ENCODE data around the gene CEBPB.

Gene CEBPB

GRCh38 chr20:50238081-50238800 is 47.6 kb downstream of the CEBPB start:
- H3K4me1 ChIP-seq (ENCODE audit: control insufficient read depth, insufficient read depth, low read length, poor library complexity, severe bottlenecking) = no peaks in the 10 kb centered on the region
- no peaks in the 10 kb centered on the region for H3K36me3 ChIP-seq (ENCODE audit: control insufficient read depth, insufficient read depth, low read length)
- no peak for DNase-seq
- no peak overlapping the region for H3K27ac ChIP-seq (ENCODE audit: insufficient read depth, low read length, poor library complexity, severe bottlenecking)
- H3K27me3 ChIP-seq (replicated peaks; ENCODE audit: control insufficient read depth, insufficient read depth, low read length, poor library complexity, severe bottlenecking) = no peaks in the 10 kb centered on the region
- no peak overlapping the region for H3K4me3 ChIP-seq (ENCODE audit: insufficient read depth, low read depth, low read length, poor library complexity, severe bottlenecking)
- no peaks in the 10 kb centered on the region for H3K9me3 ChIP-seq (ENCODE audit: control insufficient read depth, low read length)

- no peak overlapping the region for H3K27ac ChIP-seq (ENCODE audit: insufficient read depth, low read length, poor library complexity, severe bottlenecking)
- no peaks in the 10 kb centered on the region for H3K9me3 ChIP-seq (ENCODE audit: control insufficient read depth, low read length)
- H3K4me3 ChIP-seq (ENCODE audit: insufficient read depth, low read depth, low read length, poor library complexity, severe bottlenecking) = no peak overlapping the region
- no peaks in the 10 kb centered on the region for H3K4me1 ChIP-seq (ENCODE audit: control insufficient read depth, insufficient read depth, low read length, poor library complexity, severe bottlenecking)
- no peaks in the 10 kb centered on the region for H3K27me3 ChIP-seq (replicated peaks; ENCODE audit: control insufficient read depth, insufficient read depth, low read length, poor library complexity, severe bottlenecking)
- H3K36me3 ChIP-seq (ENCODE audit: control insufficient read depth, insufficient read depth, low read length) = no peaks in the 10 kb centered on the region
- DNase-seq = no peak
Observed at GRCh38 chr20:50240092-50240491, 49.5 kb downstream of the CEBPB start.

- H3K27ac ChIP-seq (ENCODE audit: insufficient read depth, low read length, poor library complexity, severe bottlenecking) = no peak overlapping the region
Observed at GRCh38 chr20:50242178-50242514, 51.5 kb downstream of the CEBPB start.

More at GRCh38 chr20:50242178-50242514, 51.5 kb downstream of the CEBPB start:
- no peaks in the 10 kb centered on the region for H3K27me3 ChIP-seq (replicated peaks; ENCODE audit: control insufficient read depth, insufficient read depth, low read length, poor library complexity, severe bottlenecking)
- DNase-seq = no peak
- no peak overlapping the region for H3K4me3 ChIP-seq (ENCODE audit: insufficient read depth, low read depth, low read length, poor library complexity, severe bottlenecking)
- no peaks in the 10 kb centered on the region for H3K4me1 ChIP-seq (ENCODE audit: control insufficient read depth, insufficient read depth, low read length, poor library complexity, severe bottlenecking)
- no peaks in the 10 kb centered on the region for H3K36me3 ChIP-seq (ENCODE audit: control insufficient read depth, insufficient read depth, low read length)
- no peaks in the 10 kb centered on the region for H3K9me3 ChIP-seq (ENCODE audit: control insufficient read depth, low read length)
